BLaER1 (cell line): ENCODE data around the gene TRAPPC3L.

Experiments used
- H3K27ac ChIP-seq: shearing (Covaris generic); formaldehyde crosslinking; 2 replicates; pipeline ENCODE4 v1.8.1; 2022
- H3K27me3 ChIP-seq: shearing (Covaris generic); formaldehyde crosslinking; 2 replicates; pipeline ENCODE4 v1.8.1; 2022
- H3K36me3 ChIP-seq: shearing (Covaris generic); formaldehyde crosslinking; 2 replicates; pipeline ENCODE4 v1.8.1; 2022
- H3K4me1 ChIP-seq: shearing (Covaris generic); formaldehyde crosslinking; 2 replicates; pipeline ENCODE4 v1.8.1; 2022
- H3K4me2 ChIP-seq: shearing (Covaris generic); formaldehyde crosslinking; 2 replicates; pipeline ENCODE4 v1.8.1; 2022
- H3K4me3 ChIP-seq: shearing (Covaris generic); formaldehyde crosslinking; 2 replicates; pipeline ENCODE4 v1.8.1; 2022
- H3K9ac ChIP-seq: shearing (Covaris generic); formaldehyde crosslinking; 2 replicates; pipeline ENCODE4 v1.8.1; 2022
- H3K9me3 ChIP-seq: shearing (Covaris generic); formaldehyde crosslinking; 2 replicates; pipeline ENCODE4 v1.8.1; 2022
- H4K20me1 ChIP-seq: shearing (Covaris generic); formaldehyde crosslinking; 2 replicates; pipeline ENCODE4 v1.8.1; 2022
- Cebpa-rat ChIP-seq: shearing (Covaris generic); IDR thresholded peaks from 2 replicates; pipeline ENCODE4 v1.8.1; 2022

Gene TRAPPC3L

DNA sequence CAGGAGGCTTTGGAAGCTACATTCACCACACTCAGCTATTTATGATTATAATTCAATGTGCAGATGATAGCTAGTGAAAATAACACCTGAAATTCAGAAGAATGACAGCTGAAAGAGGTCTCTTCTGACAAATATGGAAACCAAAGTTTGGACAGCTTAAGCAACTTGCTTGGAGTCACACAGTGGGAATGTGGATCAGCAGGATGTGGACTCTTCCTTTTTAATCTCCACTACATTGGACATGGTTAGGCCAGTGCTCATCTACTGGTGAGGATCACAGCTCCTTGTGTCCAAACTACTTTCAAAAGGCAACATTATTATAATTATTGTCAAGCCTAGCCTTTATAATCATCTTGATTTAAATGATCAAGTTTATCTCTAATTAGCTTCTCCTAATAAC lies 10.4 kb downstream of the TRAPPC3L start:
- no peak overlapping the region for H3K9ac ChIP-seq
- no peaks in the 10 kb centered on the region for H3K36me3 ChIP-seq
- no peaks in the 10 kb centered on the region for H3K9me3 ChIP-seq
- no peaks in the 10 kb centered on the region for H4K20me1 ChIP-seq
- no peaks in the 10 kb centered on the region for H3K27me3 ChIP-seq
- no peak overlapping the region for H3K4me2 ChIP-seq
- H3K4me1 ChIP-seq = no peaks in the 10 kb centered on the region
- no peak for TF ChIP-seq Cebpa-rat
- no peak overlapping the region for H3K27ac ChIP-seq
- H3K4me3 ChIP-seq = no peak overlapping the region

DNA sequence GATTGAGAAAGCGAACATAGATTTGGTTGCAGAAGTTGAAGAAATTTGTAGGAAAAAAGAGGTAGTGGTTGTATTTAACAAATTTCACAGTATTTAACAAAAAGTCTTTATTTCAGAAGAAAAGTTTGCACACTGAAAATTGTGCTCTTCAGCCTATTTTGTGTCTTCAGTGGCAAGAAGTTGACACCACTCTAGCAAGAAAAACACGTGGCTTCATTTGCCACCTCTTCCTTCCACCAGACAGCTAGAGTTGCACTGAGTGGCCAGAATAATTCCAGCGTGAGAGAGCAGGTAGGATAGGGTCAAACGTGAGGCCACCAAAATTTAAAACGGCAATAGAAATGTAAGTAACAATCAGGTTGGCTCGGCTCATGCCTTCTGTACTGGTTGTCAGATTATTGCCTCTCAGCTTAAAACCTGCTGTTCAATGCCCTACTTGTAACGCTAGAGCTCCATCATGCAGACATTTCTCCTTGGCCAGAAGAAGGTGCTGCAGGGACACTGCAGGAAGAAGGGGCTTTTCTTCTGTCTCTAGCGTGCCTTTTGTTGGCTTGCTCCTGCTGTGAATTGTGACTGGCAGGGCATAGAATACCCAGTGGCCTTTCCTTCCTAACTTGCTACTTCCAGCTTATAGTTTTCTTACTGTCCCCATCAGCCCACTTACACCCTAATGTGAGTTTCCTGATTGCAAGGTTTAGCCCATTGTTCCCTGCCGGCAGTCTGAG lies 12.1 kb downstream of the TRAPPC3L start:
- Histone ChIP-seq H3K4me1 (no peaks in the 10 kb centered on the region), H3K4me2 (no peak overlapping the region), H3K4me3 (no peak overlapping the region), H3K9me3 (no peaks in the 10 kb centered on the region), H3K9ac (no peak overlapping the region), H4K20me1 (no peaks in the 10 kb centered on the region), H3K27me3 (no peaks in the 10 kb centered on the region), H3K36me3 (no peaks in the 10 kb centered on the region), H3K27ac (no peak overlapping the region)
- TF ChIP-seq Cebpa-rat = no peak

DNA sequence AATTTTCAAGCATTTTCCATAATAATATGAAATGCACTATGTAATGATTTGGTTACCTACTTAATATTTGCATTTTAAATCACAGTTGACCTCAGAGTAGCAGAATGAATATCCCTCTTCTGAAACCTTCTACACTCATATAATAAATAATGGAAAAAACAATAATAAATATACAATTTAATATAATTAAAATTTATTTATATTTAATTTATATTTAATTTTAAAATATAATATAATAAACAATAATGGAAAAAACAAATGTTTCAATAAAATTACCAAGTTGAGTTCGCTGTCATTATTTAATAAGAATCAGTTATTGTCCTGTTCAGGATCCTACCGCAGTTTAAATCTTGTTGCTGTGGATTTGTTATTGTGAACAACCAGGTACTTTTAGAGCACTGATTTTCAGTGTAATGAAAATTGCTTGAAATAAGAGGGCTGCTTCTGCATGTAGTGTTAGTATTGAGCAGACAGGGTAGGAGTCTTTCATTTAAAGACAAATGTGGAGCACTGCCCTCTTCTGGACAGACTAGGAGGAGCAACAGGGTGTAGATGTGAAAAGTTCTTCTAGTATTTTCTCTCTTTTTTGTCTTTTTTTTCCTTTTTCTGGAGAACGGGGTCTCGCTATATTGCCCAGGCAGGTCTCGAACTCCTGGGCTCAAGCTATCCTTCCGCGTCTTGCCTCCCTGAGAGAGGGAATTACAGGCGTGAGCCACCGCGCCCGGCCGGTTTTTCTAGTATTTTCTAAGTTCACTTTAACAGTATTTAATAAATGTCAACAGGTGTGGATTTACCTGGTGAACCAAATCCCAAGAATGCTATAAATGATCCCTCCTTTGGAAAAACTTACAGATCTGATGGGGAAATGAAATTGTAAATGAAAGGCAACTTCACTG lies 13.6 kb downstream of the TRAPPC3L start:
- no peak for TF ChIP-seq Cebpa-rat
- no peak overlapping the region for H3K27ac ChIP-seq
- H4K20me1 ChIP-seq = no peaks in the 10 kb centered on the region
- no peak overlapping the region for H3K4me3 ChIP-seq
- H3K4me1 ChIP-seq = no peaks in the 10 kb centered on the region
- H3K4me2 ChIP-seq = no peak overlapping the region
- no peaks in the 10 kb centered on the region for H3K27me3 ChIP-seq
- H3K36me3 ChIP-seq = no peaks in the 10 kb centered on the region
- H3K9ac ChIP-seq = no peak overlapping the region
- no peaks in the 10 kb centered on the region for H3K9me3 ChIP-seq

DNA sequence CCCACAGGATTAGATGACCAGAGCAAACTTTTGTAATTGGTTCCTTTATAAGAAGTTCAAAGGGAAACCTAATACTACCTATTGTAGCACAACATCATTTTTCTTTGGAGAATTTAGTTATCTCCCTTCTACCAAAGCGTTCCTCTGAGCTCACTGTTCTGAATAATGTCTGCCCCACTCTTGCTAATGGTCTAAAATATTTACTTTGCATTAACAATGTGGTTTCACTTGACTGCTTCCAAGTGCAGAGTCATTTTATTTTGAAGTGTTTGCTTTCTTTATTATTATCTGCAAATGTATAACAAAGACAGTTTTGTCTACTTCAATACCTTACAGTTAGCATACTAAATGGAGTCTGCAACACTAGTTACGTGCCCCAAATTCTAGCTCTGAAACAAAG lies 15.0 kb downstream of the TRAPPC3L start:
- no peak overlapping the region for H3K27ac ChIP-seq
- peaks cover 5% of the 10 kb centered on the region; the same call in 1 of the 2 replicates for H3K4me1 ChIP-seq
- no peaks in the 10 kb centered on the region for H3K36me3 ChIP-seq
- no peaks in the 10 kb centered on the region for H3K27me3 ChIP-seq
- no peaks in the 10 kb centered on the region for H4K20me1 ChIP-seq
- no peak overlapping the region for H3K9ac ChIP-seq
- TF ChIP-seq Cebpa-rat = no peak
- H3K4me3 ChIP-seq = no peak overlapping the region
- no peaks in the 10 kb centered on the region for H3K9me3 ChIP-seq
- H3K4me2 ChIP-seq = no peak overlapping the region

DNA sequence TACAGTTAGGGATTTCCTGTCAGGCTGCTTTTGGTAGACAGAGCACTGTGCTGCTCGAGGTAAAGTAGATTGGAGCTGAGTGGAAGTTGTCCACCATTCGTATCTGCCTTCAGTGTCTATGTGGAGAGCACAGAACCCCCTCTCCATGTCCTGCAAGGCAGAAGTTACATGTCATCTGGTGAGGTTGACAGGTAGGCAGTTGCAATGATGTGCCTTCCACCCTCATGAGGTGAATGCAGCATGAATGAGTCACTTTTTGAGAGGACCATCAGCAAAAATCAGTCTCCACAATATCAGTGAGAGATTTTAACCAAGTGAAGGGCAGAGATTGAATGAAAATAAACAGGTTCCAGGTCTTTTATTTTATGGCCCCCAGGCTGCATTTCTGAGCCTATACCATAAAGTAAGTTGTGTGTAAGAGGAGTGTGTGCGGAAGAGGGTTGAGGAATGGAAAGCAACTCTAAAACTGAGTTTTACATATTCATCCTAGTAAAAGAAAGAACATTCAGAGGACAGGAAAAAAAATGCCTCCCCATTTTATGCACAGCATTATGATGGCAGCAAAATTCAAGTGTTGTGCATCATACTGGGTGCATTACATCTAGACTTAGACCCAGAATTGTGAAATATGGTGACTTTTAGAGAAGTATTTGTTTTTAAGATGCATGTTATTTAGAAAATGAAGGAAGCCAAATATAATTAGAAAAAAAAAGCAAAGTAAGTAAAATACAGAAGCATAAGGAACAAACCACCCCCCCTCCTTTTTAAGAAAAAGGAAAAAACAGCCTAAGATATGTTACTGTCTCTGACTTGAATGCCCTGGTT lies 15.8 kb downstream of the TRAPPC3L start:
- TF ChIP-seq Cebpa-rat = no peak
- Histone ChIP-seq H3K9ac (no peak overlapping the region), H3K4me1 (peaks cover 5% of the 10 kb centered on the region; the same call in 1 of the 2 replicates), H3K27me3 (no peaks in the 10 kb centered on the region), H3K4me2 (no peak overlapping the region), H3K9me3 (no peaks in the 10 kb centered on the region), H3K27ac (no peak overlapping the region), H3K36me3 (no peaks in the 10 kb centered on the region), H3K4me3 (no peak overlapping the region), H4K20me1 (no peaks in the 10 kb centered on the region)

DNA sequence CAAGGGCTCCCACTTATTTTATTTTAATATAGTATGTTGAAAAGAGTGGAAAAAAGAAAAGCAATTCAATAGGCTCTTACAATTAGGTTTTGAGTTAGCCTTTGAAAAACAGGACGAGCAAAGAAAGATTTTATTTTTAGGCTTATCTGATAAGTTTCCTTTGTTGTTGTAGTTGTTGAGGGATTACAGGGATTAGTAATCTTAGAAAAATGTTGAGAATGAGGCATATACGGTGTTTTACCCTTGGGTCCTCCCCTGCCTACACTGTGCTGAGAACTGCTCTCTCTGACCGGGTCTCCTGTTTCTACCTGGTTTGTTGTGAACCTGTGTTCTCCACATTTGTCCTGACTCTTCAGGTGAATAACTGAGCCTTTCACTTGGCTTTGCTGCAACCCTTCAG lies 16.7 kb downstream of the TRAPPC3L start:
- Histone ChIP-seq H3K27ac (no peak overlapping the region), H3K27me3 (no peaks in the 10 kb centered on the region), H3K4me1 (peaks cover 5% of the 10 kb centered on the region; the same call in 1 of the 2 replicates), H3K9me3 (no peaks in the 10 kb centered on the region), H3K36me3 (no peaks in the 10 kb centered on the region), H4K20me1 (no peaks in the 10 kb centered on the region), H3K4me2 (no peak overlapping the region), H3K9ac (no peak overlapping the region), H3K4me3 (no peak overlapping the region)
- TF ChIP-seq Cebpa-rat = no peak

DNA sequence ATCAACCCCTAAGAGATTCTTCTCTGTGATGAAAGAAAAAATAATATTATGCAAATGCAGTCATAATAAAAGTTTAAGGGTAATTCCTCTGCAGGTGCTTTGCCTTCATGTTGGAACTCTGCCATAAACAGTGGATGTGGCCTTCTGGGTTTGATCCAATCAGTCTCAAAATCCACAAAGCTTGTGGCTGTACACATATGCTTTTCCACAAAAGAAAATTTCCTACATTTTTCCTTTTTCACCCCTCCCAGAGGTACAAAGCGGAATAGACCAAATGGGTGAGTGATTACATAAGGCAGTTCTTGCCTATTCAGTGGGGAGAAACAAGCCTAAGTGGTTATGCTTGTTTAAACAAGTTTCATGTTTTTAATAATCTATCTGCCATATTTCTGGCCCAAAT lies 17.4 kb downstream of the TRAPPC3L start:
- Histone ChIP-seq H3K9ac (no peak overlapping the region), H3K4me1 (peaks cover 5% of the 10 kb centered on the region; the same call in 1 of the 2 replicates), H3K27ac (no peak overlapping the region), H3K27me3 (no peaks in the 10 kb centered on the region), H3K4me2 (no peak overlapping the region), H3K4me3 (no peak overlapping the region), H4K20me1 (no peaks in the 10 kb centered on the region), H3K9me3 (no peaks in the 10 kb centered on the region), H3K36me3 (no peaks in the 10 kb centered on the region)
- no peak for TF ChIP-seq Cebpa-rat

DNA sequence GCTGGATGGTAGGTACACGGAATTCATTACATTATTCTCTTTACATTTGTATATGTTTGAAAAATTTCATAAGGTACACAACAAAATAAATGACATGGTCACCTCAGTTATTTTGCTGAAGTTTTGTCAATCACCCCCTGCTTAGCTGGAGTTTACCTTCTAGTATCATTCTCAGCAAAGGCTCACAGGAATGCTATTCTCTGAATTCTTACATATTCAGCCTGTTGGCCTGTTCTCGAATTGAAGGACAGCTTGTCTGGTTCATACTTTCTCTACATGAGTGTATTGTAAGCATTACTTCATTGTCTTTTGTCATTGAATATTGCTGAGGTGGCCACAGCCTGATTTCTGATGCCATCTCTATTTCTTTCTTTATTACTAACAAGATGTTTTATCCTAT lies 21.2 kb downstream of the TRAPPC3L start:
- Histone ChIP-seq H3K27ac (no peak overlapping the region), H3K4me1 (peaks cover 5% of the 10 kb centered on the region; the same call in 1 of the 2 replicates), H3K4me2 (no peak overlapping the region), H3K9me3 (no peaks in the 10 kb centered on the region), H3K9ac (no peak overlapping the region), H3K27me3 (no peaks in the 10 kb centered on the region), H4K20me1 (no peaks in the 10 kb centered on the region), H3K4me3 (no peak overlapping the region), H3K36me3 (no peaks in the 10 kb centered on the region)
- no peak for TF ChIP-seq Cebpa-rat

DNA sequence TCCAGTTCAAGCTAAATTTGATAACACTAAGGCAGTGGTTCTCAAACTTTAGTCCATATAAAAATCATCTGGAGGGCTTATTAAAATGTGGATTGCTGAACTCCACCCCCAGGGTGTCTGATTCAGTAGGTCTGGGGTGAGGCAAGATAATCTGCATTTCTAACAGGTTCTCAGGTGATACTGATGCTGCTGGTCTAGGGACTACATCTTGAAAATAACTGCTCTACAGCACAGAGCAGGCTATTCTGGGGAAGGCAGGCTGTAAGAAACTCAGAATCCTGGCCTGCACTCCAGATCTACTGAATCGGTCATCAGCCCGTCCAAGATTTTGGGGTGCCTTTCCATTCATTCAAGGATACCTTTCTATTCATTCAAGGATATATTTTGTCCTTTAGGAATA lies 22.6 kb downstream of the TRAPPC3L start:
- Histone ChIP-seq H4K20me1 (no peaks in the 10 kb centered on the region), H3K9ac (no peak overlapping the region), H3K27ac (no peak overlapping the region), H3K36me3 (no peaks in the 10 kb centered on the region), H3K4me2 (no peak overlapping the region), H3K4me3 (no peak overlapping the region), H3K4me1 (peaks cover 5% of the 10 kb centered on the region; the same call in 1 of the 2 replicates), H3K27me3 (no peaks in the 10 kb centered on the region), H3K9me3 (no peaks in the 10 kb centered on the region)
- TF ChIP-seq Cebpa-rat = no peak
